SK-N-DZ (cell line): ENCODE data around the gene HSF2BP. TPM values are rescaled to one million over a fixed set of nuclear protein-coding genes. Genes with fewer than 3 reads are reported as not detected.
A peak's percentile ranks its signal among the peaks of the same experiment; 100 is the strongest.
"Not testable (repeated sequence)": the region's sequence is repeated elsewhere in the genome, so short reads cannot be mapped to it uniquely, and the experiment has no call there.

ENCODE experiments used
- DNase-seq: peaks from one replicate; pipeline ENCODE4 v3.0.0-alpha.2; 2015; ENCODE audit warnings: low spot score
- polyA plus RNA-seq, 2 experiments: library from polyadenylated mRNA; depleted of rRNA; stranded (reverse); fragments of >200 nt; gene quantifications; 2 replicates each; pipeline ENCODE4 v1.2.3, GENCODE V29; 2014

HSF2BP gene
- polyA plus RNA-seq (2014; cell fraction: cytosol; rRNA removed): 1.1 and 1.8 TPM in 2 replicates
- 2.9 TPM in 1 of 2 replicates, not detected in the other for polyA plus RNA-seq (2014; cell fraction: nucleus; rRNA removed)

DNA sequence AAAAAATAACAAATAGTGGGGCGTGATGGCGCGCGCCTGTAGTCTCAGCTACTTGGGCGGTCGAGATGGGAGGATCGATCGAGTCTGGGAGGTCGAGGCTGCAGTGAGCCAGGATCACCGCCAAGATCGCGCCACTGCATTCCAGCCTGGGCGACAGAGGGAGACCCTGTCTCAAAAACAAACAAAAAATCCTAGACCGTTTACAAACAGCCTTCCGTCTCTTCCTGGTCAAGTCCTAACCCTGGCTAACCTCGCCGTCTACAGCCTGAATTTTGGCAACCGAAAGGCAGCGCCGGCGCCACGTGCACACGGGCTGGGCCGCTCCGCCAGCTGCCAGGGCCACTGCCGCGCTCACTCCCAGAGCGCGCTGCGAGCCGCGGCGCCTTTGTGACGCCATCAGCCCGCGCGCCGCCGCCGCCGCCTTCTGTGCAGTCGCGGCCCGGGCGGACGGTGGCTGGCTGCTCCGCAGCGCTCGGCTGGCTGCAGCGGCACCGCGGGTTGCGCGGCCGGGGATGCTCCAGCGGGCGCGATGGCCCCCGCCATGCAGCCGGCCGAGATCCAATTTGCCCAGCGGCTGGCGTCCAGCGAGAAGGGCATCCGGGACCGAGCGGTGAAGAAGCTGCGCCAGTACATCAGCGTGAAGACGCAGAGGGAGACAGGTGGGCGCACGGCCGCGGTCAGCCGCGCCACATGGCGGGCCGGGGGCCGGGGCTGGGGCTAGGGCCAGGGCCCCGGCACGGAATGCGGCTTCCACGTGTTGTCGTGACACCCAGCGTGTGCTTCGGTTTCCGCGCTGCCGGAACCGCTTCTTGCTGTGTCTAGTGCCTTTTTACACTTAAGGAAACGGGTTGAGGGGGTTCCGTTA is at the start of gene HSF2BP, which contains the start of gene RRP1B:
Gene HSF2BP (minus strand): TSS at position 353 of the 865 bp plus-strand sequence. CDS start 1,392 bp downstream, outside the sequence.
Gene RRP1B (plus strand): TSS at position 425 of the 865 bp plus-strand sequence. CDS start 105 bp downstream, at position 530.
- peak; percentile 75 for DNase-seq

DNA sequence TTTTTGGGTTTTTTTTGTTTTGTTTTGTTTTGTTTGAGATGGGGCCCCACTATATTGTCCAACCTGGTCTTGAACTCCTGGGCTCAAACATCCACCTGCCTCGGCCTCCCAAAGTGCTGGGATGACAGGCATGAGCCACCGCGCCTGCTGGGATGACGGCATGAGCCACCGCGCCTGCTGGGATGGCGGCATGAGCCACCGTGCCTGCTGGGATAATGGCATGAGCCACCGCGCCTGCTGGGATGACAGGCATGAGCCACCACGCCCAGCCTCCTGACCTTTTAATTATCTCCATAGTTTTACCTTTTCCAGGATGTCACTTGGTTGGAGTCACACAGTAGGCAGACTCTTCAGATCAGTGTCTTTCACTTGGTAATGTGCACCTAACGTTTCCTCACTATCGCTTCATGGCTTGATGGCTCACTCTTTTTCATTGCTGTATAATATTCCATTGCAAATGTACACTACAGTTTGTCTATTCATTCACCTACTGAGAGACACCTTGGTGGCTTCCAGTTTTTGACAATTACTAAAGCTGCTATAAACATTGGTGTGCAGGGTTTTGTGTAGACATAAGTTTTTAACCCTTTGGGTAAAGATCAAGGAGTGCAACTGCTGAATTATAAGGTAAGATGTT is 49.6 kb upstream of the HSF2BP start:
- DNase-seq: no peak

- DNase-seq: no peak
Measured at GRCh38 chr21:43707462-43707861, 48.2 kb upstream of the HSF2BP start.

DNA sequence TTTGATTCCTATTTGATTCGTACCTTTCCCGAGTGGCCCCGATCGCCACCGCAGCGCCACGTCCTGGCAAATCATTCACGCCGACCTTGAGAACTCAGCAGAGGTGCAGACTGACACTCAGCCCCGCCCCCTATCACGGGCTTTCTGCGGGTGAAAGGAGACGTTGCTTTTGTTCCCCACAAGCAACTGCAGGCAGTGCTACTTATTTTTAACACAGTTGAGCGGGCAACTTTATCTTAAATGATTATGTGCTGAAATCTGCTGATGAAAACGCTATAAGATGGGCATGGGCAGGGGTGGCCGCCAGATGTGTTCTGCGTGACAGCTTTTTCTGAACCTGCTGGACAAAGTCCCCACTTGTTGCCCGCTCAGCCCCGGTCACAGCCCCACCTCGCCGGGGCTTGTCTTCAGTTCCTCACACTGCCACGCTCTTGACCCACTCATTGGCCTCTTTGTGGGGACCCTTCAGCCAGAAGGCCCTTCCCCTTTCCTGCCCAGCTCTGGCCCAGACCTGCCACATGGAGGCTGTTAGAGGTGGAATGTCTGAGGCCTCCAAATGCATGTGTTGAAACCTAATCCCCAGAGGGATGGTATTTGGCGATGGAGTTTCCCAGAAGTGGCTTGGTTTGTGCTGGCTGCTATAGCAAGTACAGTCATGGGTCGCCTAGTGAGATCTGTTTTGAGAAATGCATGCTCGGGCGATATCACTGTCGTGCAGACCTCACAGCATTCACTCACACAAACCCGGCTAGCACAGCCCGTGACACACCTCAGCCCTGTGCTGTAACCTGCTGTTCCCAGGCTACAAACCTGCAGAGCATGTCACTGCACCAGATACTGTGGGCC is 44.0 kb upstream of the HSF2BP start:
- DNase-seq: no peak

DNA sequence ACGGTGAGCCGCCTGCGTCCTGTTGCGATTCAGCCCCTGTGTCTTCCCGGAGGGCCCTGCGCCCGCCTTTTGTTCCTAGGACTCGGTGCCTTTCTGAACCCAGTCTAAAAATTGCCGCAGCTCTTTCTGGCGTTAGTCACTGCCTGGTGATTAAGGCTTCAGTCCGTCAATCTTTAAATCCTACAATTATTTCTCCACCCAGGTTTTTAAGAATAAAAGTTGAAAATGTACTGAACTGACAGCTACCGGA is 43.4 kb upstream of the HSF2BP start:
- DNase-seq: no peak

DNA sequence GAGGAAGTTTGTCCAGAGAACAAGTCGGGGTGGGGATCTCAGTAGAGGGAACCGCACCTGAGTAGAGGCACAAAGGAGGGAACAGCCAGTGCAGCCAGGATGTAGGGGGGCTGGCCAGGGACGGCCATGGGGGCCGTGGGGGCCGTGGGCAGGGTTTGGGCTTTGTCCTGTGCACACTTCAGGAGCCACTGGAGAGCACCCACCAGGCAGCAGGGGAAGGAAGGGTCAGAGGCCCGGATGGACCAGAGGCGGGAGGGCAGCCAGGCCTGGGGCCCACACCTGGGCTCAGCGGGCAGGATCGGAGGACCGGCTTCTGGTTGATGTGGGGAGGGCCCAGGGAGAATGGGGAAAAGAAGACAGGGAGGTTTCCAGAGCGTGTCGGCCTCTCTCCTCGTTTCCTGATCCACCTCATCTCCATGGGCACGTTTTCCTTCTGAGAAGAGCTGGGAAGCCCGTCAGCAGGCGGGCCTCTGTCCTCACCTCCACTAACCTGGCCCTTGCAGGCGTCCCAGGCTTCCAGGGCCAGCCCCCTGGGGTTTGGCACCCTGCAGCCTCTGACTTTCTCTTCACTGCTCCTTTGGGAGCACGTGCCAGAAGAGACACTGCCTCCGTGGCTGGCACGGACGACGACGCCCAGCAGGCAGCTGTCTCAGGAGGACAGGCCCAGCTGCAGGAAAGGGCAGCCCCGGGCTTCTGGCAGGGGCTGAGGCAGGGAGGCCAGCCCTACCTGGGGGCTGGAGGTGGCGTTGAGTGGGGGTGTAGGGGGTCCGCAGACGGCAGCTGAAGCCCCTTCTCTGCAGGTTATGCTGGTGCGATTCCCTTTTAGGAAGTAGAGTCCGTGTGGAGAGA is 42.9 kb upstream of the HSF2BP start:
- DNase-seq: no peak

DNA sequence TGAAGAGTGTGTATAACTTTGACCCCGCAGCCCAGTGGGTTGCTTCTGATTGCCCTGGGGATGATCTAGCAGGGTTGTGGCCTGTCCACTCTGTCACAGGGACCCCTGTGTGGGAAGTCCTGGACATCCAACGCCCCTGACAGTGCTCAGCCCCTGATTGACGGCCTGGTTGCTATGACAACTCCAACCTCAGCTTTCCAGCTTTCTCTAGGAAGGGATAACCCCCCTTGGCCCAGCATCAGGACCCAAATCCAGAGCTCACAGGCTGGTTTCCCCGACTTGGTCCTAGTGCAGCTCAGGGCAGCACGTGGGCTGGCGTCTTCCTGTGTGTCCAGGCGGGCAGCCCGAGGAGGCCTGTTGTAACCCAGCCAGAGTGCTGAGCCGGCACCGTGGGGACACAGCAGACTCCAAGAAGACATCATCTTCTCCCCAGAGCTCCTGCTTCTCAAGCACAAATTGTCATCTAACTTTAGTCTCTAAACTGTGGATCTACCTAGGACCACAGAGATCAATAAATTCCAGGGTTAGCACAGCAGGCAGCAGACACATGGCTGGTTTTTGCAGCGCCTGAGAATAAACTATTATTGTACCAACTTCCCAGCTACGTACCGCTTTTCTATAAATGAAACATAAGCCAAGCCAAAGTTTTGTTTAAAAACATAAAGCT is 40.8 kb upstream of the HSF2BP start:
- DNase-seq: no peak

DNA sequence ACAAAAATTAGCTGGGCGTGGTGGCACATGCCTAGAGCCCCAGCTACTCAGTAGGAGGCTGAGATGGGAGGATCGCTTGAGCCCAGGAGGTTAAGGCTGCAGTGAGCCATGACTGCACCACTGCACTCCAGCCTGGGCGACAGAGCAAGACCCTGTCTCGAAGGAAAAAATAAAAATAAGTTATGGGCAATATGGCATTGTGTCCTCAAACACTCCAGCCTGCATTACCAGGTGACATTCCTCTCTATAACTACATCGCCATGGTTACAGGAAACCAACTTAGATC is 40.1 kb upstream of the HSF2BP start:
- not testable (repeated sequence) for DNase-seq

DNA sequence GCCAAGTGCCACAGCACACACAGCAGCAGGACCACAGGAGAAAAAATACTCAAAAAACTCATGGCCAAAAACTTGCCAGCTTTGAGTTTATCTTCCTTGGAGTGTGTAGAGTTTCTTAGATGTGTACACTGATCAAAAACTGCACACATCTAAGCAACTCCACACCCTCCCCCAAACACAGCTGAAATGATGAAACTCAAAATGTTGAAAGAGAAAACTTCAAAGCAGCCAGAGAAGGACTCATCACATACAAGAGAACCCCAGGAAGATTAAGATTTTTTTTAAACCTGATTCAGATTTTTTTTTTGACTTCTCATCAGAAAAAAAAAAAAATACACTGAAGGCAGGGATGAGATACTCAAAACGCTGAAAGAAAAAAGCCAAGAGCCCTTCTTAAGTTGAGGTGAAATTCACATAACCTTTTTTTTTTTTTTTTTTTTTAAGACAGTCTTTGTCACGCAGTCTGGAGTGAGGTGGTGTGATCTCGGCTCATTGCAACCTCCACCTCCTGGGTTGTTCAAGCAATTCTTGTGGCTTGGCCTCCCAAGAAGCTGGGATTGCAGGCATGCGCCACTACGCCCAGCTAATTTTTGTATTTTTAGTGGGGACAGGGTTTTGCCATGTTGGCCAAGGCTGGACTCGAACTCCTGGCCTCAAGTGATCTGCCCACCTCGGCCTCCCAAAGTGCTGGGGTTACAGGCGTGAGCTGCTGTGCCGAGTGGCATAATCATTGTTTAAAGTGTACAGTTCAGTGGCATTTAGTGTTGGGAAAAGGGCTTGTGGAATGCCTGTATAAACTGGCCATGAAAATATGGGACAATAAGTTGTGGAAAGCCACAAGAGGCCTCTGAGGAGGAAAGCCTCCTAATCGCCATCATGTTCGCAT is 38.7 kb upstream of the HSF2BP start:
- DNase-seq: no peak

DNA sequence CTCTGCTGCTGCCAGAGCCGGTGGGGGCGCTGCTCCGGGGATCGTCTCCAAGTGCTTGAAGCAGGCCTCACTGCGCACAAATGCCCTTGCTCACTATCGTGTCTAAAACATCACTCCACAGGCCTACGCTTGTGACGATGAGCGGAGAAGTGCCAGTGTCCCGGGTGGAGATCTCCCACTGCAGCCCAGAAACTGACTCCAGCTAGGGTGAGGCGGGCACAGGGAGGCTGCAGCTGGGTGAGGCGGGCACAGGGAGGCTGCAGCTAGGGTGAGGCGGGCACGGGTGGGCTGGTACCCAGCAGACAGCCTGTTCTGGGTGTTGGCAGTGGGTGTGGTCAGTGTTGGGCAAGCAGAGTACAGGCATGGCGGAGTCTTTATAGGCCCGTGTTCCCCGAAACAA is 36.9 kb upstream of the HSF2BP start:
- no peak for DNase-seq

GRCh38 chr21:43694437-43695079 is 35.3 kb upstream of the HSF2BP start:
- DNase-seq: no peak

- DNase-seq: no peak
Measured at GRCh38 chr21:43693981-43694380, 34.7 kb upstream of the HSF2BP start.

- DNase-seq: no peak
Measured at GRCh38 chr21:43692949-43693348, 33.7 kb upstream of the HSF2BP start.

GRCh38 chr21:43691801-43692200 is 32.5 kb upstream of the HSF2BP start:
- DNase-seq: no peak

DNA sequence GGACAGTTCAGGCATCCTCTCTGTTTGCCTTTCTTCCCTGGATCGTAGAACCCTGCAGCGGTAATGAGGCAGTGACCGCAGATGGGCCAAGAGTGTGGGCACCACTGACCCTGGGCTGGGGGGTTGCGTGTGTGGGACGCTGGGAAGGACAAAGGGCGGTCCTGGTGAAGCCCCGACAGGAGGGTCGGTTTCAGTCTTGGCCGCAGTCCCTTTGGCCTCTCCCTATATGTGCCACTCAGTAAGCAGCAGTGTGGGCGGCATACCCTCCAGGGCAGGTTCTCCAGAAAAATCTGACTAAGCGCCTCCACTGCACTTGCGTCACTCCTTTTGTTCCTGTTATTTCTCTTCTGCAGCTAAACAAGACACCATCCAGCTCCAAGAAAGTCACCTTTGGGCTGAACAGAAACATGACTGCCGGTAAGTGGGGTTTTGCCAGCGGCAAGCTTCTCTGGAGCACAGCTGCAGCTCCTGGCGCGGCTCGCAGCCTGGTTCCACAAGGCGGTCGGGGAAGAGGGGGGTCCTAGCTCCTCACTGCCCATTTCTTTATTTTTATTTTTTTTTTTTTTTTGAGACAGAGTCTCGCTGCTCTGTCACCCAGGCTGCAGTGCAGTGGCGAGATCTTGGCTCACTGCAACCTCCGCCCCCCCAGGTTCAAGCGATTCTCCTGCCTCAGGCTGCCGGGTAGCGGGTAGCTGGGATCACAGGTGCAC is 32.0 kb upstream of the HSF2BP start:
- DNase-seq: no peak

GRCh38 chr21:43690346-43690745 is 31.1 kb upstream of the HSF2BP start:
- no peak for DNase-seq

DNA sequence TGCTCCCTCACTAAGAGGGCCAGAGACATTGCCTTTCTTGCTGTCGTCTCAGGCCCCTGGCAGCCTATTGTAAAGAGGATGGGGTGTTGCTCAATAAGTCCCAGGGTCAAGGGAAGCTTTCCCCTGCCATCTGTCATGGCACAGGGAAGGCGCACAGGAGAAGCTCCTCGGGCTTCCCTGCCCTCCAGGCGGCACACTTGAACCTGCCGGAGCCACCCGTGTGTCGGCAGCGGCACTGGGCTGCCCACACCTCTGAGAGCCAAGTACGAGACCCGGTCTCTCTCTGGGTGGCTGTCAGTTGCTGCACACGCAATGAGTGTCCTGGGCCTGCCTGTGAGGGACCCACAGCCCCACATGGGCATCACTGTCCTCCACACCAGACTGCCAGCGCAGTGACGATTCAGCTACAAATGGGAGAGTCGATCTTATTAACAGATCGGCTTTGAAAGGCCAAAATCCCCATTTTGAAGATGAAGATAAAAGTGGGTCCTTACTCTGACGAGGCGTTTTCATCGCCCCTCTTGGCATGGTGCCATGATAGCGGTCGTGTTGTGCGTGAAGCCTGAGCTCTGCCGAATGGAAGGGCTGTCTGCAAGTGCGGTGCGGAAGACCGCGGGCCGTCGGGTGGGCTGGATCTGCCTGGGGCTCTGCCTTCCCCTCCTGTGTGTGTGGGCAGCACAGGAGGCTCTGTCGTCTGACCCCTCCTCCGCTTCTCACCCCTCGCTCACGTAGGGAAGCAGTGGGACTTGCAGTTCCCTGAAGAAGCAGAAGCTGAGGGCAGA is 30.5 kb upstream of the HSF2BP start:
- no peak for DNase-seq

DNA sequence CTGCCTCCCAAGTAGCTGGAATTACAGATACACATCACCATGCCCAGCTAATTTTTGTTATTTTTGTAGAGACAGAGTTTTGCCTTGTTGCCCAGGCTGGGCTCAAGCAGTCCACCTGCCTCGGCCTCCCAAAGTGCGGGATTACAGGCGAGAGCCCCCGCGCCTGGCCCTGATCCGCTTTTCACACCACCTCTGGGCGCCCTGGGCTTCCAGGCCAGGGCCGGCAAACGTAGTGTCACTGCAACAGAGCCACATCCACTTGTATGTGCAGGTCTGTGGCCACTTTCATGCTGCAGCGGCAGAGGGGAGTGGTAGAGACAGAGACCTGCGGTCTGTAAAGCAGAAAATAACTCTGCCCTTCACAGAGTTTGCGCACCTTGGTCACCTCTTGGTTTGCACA is 29.6 kb upstream of the HSF2BP start:
- no peak for DNase-seq
